ENCODE data around the gene NCOR1.

Gene NCOR1

GRCh38 chr17:16215273-16215964 is at the start of gene NCOR1:
Gene NCOR1 (minus strand): TSS chr17:16215534. CDS start chr17:16194569, 20,965 bp downstream.
- TF ChIP-seq, protein P1, sequence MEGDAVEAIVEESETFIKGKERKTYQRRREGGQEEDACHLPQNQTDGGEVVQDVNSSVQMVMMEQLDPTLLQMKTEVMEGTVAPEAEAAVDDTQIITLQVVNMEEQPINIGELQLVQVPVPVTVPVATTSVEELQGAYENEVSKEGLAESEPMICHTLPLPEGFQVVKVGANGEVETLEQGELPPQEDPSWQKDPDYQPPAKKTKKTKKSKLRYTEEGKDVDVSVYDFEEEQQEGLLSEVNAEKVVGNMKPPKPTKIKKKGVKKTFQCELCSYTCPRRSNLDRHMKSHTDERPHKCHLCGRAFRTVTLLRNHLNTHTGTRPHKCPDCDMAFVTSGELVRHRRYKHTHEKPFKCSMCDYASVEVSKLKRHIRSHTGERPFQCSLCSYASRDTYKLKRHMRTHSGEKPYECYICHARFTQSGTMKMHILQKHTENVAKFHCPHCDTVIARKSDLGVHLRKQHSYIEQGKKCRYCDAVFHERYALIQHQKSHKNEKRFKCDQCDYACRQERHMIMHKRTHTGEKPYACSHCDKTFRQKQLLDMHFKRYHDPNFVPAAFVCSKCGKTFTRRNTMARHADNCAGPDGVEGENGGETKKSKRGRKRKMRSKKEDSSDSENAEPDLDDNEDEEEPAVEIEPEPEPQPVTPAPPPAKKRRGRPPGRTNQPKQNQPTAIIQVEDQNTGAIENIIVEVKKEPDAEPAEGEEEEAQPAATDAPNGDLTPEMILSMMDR (IDR thresholded peaks at IDR 0.05): no peak
- Mint-ChIP-seq H3K9me3 (no peaks in the 10 kb centered on the region), H3K4me3 (peak within 1 kb of the TSS; percentile 96), H3K27ac (peak within 1 kb of the TSS; percentile 97), H3K4me1 (peaks cover 38% of the 10 kb centered on the region), H3K36me3 (ENCODE audit: low read depth) (peaks cover 12% of the 10 kb centered on the region), H3K27me3 (ENCODE audit: low read depth, poor library complexity) (no peaks in the 10 kb centered on the region)
- peak; percentile 92 for DNase-seq

DNA sequence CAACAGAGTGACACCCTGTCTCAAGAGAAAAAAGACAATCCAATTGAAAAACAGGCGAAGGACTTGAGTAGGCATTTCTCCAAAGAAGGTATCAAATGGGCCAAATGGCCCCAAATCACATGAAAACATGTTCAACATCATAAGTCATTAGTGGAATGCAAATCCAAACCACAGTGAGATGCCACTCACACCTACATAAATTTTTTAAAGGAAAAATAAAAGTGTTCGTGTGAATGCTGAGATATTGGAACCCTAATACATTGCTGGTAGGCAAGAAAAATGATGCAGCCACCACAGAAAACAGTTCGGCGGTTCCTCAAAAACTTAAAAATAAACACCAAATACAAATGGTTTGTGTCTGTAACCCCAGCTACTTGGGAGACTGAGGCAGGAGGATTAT is 46.9 kb upstream of the NCOR1 start:
- TF ChIP-seq, protein P1 (IDR thresholded peaks at IDR 0.05): no peak
- H3K4me3 Mint-ChIP-seq: no peak overlapping the region

DNA sequence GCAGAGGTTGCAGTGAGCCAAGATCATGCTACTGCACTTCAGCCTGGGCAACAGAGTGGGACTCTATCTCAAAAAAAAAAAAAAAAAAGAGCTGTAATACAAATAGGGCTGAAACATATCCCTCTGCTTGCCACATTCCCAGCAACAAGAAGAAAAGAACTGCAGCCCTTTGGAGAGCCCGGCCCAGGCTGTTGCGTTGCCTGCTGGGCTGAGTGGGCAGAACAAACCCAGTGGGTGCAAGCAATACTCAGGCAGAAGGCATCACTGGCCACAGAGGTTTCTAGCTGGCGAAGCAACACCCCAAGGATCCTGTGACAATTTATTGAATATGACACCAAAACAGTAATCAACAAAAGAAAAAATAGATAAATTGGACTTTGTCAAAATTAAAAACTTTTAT is 45.7 kb upstream of the NCOR1 start:
- TF ChIP-seq, protein P1 (IDR thresholded peaks at IDR 0.05): no peak
- Mint-ChIP-seq H3K27ac (no peak overlapping the region), H3K36me3 (ENCODE audit: low read depth) (peaks cover 17% of the 10 kb centered on the region), H3K9me3 (no peaks in the 10 kb centered on the region), H3K4me1 (no peaks in the 10 kb centered on the region), H3K27me3 (ENCODE audit: low read depth, poor library complexity) (peaks cover 4% of the 10 kb centered on the region), H3K4me3 (no peak overlapping the region)
- DNase-seq: no peak

More for the DNA sequence above, 46.9 kb upstream of the NCOR1 start:
- peaks cover 4% of the 10 kb centered on the region for H3K27me3 Mint-ChIP-seq (ENCODE audit: low read depth, poor library complexity)
- no peaks in the 10 kb centered on the region for H3K4me1 Mint-ChIP-seq
- H3K36me3 Mint-ChIP-seq (ENCODE audit: low read depth): peaks cover 22% of the 10 kb centered on the region
- DNase-seq: no peak
- H3K9me3 Mint-ChIP-seq: no peaks in the 10 kb centered on the region
- no peak overlapping the region for H3K27ac Mint-ChIP-seq

DNA sequence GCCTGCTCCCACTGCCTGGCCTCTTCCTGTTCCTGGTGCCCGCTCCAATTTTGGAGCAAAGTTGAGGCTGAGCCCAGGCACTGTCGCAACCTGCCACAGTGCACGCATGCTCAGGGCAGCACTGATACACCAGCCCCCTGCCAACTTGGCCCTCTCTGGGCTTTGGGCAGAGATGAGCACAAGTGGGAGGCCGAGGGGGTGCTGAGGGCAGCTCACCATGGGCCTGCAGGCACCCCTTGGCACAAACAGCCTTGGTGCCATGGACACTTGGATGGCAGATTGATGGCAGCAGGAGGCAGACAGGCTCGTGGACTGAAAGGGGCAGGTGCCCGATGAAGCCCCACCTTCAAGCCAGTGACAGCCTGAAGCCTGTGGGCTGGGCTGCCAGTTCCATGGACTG is 44.6 kb upstream of the NCOR1 start:
- H3K27ac Mint-ChIP-seq: no peak overlapping the region
- peaks cover 4% of the 10 kb centered on the region for H3K27me3 Mint-ChIP-seq (ENCODE audit: low read depth, poor library complexity)
- no peaks in the 10 kb centered on the region for H3K9me3 Mint-ChIP-seq
- peaks cover 8% of the 10 kb centered on the region for H3K4me1 Mint-ChIP-seq
- TF ChIP-seq, protein P1 (IDR thresholded peaks at IDR 0.05): no peak
- no peak overlapping the region for H3K4me3 Mint-ChIP-seq
- peaks cover 16% of the 10 kb centered on the region for H3K36me3 Mint-ChIP-seq (ENCODE audit: low read depth)
- no peak for DNase-seq

DNA sequence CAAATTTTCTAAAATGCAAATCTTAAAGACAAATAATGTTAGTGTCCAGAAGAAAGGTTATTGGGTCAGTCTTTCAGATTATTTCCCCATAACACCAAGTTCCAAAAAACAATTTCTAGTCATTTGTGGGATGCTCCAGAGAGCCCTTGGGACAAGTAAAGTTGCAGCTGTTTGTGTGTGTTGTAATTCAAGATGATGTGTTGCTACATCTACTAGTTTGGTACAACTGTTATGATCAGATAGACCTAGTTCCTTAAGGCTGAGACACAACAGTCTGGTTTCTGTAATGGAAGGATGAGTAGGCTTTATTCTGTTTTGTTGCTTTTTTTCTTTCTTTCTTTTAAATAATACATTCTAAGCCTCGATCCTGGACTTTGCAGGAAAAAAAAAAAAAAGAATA is 43.6 kb upstream of the NCOR1 start:
- Mint-ChIP-seq H3K27ac (no peak overlapping the region), H3K4me3 (no peak overlapping the region), H3K36me3 (ENCODE audit: low read depth) (peaks cover 21% of the 10 kb centered on the region), H3K9me3 (no peaks in the 10 kb centered on the region), H3K4me1 (peaks cover 10% of the 10 kb centered on the region), H3K27me3 (ENCODE audit: low read depth, poor library complexity) (peaks cover 4% of the 10 kb centered on the region)
- no peak for DNase-seq
- TF ChIP-seq, protein P1 (IDR thresholded peaks at IDR 0.05): no peak

DNA sequence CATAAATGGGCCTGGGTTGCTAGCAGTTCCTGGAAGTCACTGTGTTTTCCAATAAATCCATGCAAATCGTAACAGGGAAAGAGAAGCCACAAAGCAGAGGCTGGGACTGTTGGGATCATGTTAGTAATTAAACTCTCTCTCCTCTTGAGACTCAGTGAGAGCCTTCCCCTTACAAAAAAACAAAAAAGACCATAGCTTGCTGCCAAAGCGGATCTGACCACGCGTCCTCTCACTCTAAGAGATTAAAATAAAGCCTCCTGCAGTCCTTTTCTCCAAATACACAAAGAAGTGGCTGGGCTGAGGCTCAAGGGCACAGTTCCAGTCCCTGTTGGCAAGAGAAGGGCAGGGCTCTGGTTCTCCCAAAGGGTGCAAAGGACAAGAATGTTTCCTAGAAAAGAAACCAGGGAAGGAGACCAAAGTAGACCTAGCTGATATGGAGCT is 40.2 kb upstream of the NCOR1 start:
- Mint-ChIP-seq H3K4me3 (no peak overlapping the region), H3K27me3 (ENCODE audit: low read depth, poor library complexity) (peaks cover 7% of the 10 kb centered on the region), H3K4me1 (peaks cover 10% of the 10 kb centered on the region), H3K27ac (peak overlapping the region; percentile 83), H3K36me3 (ENCODE audit: low read depth) (peaks cover 26% of the 10 kb centered on the region), H3K9me3 (no peaks in the 10 kb centered on the region)
- TF ChIP-seq, protein P1 (IDR thresholded peaks at IDR 0.05): no peak
- DNase-seq: no peak
